Measurements from ENCODE around the gene ZNF394.
"Not testable (repeated sequence)": the region's sequence is repeated elsewhere in the genome, so short reads cannot be mapped to it uniquely, and the experiment has no call there.

Gene ZNF394

DNA sequence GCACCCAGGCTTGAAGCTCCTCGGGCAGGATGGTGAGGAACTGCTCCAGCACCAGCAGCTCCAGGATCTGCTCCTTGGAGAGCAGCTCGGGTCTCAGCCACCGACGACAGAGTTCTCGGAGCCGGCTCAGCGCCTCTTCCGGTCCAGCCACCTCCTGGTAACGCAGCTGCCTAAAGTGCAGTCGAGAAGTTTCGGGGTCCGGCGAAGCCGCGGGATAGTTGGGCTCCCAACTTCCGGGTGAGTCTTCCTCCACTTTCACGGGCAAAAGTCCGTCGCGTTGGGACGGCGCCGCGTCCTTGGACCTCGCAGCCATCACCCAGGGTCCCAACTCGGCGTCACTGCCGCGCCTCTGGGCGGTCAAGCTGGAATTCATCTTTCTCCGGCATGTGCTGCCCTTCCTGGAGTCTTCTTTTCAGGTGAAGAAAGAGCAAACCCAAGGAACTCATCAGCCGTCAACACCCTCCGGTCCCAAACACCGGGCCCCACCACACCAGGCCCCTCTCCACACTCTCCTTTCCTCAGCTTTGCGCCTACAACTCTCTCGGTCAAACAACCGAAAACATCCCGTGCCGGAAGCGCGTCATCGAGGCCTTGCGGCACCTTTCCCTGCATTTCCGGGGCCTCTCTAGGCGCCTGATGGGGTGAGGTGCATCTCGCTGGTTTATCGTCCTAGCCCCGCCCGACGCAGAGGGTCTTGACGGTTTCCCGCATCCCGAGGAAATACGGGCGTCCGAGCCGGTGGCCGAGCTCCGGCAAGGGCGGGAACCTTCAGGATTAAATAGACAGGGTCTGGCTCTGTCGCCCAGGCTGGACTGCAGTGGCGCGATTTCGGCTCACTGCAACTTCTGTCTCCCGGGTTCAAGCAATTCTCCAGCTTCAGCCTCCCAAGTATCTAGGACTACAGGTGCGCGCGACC lies at the start of gene ZNF394:
Gene ZNF394, minus strand, starts transcription at position 561 of the 916 bp plus-strand sequence. Its CDS starts 188 bp downstream, at position 373.
- DNase-seq: peak; percentile 83

DNA sequence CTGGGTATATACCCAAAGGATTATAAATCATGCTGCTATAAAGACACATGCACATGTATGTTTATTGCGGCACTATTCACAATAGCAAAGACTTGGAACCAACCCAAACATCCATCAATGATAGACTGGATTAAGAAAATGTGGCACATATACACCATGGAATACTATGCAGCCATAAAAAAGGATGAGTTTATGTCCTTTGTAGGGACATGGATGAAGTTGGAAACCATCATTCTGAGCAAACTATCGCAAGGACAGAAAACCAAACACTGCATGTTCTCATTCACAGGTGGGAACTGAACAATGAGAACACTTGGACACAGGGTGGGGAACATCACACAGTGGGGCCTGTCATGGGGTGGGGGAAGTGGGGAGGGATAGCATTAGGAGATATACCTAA lies 49.5 kb upstream of the ZNF394 start:
- not testable (repeated sequence) for DNase-seq

DNA sequence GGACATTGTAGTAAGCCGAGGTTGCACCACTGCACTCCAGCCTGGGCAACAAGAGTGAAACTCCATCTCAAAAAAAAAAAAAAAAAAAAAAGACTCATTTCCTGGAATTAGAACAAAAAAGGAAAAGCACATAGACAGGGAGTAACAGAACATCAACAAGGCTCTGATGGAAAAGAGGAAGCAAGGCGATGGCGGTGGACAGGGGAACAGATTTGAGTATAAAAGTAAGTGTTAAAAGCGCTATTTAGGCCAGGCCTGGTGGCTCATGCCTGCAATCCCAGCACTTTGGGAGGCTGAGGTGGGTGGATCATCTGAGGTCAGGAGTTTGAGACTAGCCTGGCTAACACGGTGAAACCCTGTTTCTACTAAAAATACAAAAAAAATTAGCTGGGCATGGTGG lies 45.2 kb upstream of the ZNF394 start:
- not testable (repeated sequence) for DNase-seq

DNA sequence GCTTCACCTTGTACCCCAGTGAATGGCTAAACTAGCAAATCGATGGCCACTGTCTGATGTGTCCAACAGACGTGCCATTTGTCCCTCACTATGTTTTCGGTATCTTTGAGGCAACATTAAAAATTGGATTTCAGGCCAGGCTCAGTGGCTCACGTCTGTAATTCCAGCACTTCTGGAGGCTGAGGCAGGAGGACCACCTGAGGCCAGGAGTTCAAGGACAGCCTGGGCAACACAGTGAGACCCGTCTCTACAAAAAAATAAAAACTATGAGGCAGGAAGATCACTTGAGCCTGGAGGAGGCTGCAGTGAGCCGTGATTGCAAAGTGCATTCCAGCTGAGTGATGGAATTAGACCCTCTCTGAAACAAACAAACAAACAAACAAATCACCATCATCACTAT lies 43.8 kb upstream of the ZNF394 start:
- DNase-seq: no peak

DNA sequence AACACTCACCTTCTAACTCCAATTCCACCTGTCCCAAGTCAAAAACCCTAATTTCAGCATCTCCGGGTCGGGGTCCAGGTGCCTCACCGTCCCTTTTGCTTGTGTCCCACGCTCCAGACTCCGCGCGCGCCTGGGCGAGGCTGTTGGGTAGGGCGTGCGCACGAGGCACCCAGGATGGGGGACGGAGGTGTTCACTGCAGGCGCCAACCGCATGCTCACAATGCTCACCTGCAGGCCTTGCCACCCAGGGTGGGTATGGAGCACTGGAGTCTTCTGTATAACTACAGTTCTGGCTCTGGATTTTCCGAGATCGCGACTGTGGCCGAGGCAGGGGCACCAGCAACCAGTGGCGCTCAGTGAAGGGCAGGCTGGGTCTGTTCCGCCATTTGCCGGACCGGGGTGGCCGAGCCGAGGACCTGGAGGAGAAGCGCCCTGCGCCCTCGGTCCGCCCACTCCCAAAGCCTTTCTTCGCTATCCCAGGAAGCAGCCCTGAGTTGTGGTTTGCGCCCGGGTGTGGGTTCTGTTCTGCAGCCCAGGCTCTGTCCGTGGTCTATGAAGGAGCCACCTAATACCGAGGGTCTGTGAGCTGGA lies 43.1 kb upstream of the ZNF394 start:
- no peak for DNase-seq

DNA sequence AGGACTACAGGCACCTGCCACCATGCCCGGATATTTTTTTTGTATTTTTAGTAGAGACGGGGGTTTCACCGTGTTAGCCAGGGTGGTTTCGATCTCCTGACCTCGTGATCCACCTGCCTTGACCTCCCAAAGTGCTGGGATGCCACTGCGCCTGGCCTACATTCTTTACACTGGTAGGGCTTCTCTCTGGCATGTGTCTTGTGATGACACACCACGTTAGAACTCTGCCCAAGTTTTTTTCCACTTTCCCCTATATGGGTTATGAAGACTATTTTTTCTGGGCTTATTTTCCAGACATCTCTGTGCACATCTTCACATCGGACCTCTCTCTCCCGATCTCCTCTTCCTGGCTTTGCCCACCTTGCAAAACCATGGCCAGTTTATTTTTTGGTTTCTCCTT lies 41.1 kb upstream of the ZNF394 start:
- DNase-seq: no peak

DNA sequence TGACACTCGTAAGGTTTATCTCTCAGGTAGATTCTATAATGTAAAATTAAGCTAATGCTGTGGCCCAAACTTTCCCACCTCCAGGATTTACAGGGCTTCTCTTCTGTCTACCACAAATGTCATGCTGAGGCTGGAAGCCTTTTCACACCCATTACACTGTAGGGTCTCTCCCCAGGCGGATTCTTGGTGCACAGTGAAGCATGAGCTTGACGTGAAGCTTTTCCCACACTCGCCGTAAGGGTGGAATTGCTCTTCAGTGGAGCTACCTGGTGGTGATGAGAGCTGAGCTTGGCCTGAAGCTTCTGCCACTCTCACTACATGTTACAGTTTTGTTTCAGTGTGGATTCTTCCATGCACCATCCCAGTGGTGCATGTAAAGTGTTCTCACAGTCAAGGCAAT lies 40.5 kb upstream of the ZNF394 start:
- no peak for DNase-seq

DNA sequence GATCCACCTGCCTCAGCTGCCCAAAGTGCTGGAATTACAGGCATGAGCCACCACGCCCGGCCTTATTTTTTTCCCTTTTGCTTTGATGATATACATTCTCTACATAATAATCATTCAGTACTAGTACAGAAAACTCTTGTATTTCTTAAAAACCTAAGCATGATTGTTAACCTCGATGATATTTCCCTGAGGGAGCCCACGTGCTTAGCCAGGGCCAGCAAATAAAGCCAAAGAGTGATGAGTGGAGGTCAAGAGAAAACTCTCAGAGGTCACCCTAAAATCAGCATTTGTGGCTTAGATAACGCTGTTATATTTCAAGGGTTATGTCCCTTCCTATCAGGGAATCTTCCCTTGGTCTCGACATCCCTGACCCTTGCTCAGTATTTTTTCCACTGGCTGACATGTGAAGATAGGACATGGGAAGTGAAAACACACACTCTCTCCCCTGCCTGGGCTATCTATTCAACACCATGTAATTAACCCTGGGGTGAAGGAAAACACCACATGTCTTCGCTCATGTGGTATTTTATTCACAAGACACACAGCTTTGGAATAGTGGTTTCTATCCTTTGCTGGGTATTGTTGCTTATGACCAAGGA lies 39.2 kb upstream of the ZNF394 start:
- DNase-seq: no peak

DNA sequence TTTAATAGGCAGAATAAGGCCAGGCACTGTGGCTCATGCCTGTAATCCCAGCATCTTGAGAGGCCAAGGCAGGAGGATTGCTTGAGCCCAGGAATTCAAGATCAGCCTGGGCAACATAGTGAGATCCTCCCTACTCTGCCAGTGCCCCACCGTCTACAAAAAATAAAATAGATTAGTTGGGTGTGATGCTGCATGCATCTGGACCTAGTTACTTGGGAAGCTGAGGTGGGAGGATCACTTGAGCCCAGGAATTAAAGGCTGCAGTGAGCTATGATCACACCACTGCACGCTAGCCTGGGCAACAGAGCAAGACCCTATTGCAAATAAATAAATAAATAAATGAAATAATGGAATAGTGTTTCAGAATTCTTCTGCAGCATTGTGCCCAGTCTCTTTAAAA lies 35.6 kb upstream of the ZNF394 start:
- no peak for DNase-seq

DNA sequence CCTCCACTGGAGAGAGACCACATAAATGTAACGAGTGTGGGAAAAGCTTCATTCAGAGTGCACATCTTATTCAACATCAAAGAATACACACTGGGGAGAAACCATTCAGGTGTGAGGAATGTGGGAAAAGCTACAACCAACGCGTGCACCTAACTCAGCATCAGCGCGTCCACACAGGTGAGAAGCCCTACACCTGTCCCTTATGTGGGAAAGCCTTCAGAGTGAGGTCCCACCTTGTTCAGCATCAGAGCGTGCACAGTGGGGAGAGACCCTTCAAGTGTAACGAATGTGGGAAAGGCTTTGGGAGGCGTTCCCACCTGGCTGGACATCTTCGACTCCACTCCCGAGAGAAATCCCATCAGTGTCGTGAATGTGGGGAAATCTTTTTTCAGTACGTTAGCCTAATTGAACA lies 31.3 kb upstream of the ZNF394 start:
- DNase-seq: no peak

DNA sequence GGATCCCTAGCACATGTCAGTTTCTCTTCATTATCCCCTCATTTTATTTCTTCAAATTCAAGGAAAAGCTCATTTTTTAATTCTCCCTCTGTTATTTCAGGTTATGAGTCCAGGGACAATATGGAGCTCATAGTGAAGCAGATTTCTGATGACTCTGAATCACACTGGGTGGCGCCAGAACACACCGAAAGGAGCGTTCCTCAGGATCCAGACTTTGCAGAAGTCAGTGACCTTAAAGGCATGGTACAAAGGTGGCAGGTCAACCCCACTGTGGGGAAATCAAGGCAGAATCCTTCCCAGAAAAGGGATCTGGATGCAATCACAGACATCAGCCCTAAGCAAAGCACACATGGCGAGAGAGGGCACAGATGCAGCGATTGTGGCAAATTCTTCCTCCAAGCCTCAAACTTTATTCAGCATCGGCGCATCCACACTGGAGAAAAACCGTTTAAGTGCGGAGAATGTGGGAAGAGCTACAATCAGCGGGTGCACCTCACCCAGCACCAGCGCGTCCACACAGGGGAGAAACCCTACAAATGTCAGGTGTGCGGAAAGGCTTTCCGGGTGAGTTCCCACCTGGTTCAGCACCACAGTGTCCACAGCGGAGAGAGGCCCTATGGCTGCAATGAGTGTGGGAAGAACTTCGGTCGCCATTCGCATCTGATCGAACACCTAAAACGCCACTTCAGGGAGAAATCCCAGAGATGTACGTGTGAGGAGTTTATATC lies 25.8 kb upstream of the ZNF394 start:
- no peak for DNase-seq

DNA sequence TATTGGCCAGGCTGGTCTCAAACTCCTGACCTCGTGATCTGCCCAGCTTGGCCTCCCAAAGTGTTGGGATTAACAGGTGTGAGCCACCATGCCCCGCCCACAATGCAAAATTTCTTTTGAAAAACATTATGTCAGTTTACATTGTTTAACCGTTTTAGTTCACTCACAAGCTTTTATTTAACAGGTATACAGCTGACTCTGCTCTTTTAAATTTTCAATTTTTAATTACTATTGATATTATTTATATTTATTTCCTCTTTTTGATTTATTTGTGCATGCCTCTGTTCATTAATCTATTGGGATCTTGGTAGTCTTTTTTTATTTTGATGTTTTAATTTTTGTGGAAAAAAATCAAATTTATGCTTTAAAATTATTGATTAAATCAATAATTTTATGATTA lies 21.3 kb upstream of the ZNF394 start:
- DNase-seq: no peak

DNA sequence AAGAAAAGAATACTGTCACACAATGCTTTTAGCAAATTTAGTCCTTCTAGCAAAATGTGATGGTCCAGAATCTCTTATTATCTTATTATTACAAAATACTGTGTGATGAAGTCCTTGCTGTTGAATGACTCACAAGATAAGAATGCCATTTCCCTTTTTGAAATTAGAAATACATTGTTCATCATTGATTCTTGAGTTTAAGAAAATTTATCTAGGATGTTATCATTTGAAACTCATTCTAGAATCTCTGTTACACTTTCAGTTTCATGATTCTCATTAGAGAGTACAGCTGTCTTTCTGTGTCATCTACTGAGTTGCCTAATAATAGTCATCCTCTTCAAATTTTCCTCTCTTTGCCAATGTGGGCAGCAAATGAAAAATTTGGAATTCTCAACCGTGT lies 14.0 kb upstream of the ZNF394 start:
- no peak for DNase-seq

DNA sequence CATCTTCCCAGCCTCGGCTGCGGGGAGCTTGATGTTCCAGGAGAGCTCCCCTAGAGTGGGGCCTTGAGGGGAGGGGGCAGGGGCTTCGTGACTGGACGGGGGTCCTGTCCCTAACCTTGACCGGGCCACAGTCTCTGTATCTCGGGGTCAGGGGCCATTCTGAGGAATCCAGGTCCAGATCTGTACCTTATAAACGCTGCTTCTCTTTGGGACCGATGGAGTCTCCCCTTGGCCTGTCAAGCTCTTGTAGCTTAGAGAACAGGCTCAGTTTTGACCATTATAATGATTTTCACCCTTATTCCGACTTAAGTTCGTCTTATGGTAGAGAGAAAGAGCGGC lies 5.2 kb upstream of the ZNF394 start:
- no peak for DNase-seq

DNA sequence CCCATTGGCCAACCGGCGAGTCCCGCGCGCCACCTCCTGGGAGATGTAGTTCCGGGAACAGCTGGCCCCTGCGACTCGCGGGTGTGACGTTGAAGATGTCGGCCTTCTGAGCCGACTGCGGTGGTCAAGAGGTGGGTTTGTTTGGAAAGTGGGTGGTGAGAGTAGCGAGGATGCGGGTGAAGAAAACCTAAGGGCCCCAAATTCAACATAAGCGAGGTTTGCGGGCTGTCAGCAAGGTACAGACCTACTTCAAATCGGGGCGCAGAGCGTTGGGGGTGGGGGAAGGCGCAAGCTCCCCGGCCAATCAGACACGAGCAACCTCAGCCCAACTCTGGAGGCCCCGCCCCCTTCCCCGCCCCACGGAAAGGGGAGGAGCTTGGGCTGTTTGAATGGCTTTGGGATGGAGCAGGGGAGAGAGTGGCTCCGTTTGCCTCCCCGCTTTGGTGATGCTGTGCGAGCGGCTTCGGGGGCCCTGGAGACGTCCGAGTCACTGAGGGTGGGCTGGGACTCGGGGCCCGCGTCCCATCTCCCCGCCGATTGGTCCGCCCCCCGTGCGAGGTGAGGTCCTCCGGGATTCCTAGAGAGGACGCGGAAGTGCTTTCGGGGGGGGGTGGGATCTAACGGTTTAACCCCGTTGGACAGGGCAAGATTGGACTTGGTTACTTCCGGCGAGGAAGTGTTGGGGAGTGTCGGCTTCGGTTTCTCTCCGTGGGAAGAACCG lies 4.7 kb upstream of the ZNF394 start, which contains the start of gene ZKSCAN5:
Gene ZKSCAN5, plus strand, starts transcription at position 60 of the 721 bp plus-strand sequence. CDS start 1,383 bp downstream, outside the sequence.
- DNase-seq: peak; percentile 94

DNA sequence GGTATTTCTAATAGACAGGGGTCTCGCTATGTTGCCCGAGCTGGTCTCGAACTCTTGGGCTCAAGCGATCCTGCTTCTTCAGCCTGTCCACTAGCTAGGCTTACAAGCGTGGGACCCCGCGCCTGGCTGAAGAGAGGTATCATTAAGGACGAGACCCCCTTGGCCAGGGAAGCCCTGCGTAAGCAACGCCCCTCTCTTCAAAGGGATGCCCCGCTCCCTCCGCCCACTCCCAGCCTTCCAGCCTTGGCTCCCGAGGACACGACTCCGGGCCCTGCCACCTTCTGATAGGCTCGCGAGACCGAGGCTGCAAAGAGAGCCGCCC lies 4.2 kb upstream of the ZNF394 start:
- no peak for DNase-seq

DNA sequence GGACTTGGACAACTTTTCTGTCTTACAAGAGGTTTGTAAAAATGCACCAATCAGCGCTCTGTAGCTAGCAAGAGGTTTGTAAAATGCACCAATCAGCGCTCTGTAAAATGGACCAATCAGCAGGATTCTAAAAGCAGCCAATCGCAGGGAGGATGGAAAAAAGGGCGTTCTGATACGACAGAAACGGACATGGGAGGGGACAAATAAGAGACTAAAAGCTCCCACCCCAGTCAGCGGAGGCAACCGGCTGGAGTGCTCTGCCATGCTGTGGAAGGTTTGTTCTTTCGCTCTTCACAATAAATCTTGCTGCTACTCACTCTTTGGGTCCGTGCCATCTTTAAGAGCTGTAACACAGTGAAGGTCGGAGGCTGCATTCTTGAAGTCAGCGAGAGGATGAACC lies 1.2 kb upstream of the ZNF394 start:
- DNase-seq: not testable (repeated sequence)

DNA sequence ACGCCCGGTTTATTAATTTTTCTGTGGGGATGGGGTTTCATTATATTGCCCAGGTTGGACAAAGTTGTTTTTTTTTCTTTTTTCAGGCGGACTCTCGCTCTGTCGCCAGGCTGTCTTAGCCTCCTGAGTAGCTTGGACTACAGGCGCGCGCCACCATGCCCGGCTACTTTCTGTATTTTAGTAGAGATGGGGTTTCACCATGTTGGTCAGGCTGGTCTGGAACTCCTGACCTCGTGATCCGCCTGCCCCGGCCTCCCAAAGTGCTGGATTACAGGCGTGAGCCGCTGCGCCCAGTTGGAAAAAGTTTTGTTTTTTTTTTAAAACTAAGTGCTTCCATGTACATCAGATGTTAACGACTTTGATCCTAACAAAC lies 542 bp upstream of the ZNF394 start:
- DNase-seq: no peak

DNA sequence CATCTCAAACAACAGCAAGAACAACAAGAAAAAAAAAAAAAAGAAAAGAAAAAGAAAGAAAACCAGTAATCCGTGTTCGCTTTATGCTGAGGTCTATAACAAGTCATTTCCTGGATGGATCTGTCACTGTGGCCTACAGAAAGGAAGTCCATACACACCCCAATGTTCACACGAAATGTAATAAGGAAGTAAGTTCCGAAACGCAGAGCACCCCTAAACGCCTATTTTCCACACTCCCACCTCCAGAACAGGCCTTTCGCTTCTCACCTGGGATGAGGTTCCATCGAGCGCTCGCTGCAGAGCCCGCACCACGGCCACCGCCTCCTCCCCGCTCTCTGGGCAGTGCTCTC lies 735 bp downstream of the ZNF394 start:
- no peak for DNase-seq

DNA sequence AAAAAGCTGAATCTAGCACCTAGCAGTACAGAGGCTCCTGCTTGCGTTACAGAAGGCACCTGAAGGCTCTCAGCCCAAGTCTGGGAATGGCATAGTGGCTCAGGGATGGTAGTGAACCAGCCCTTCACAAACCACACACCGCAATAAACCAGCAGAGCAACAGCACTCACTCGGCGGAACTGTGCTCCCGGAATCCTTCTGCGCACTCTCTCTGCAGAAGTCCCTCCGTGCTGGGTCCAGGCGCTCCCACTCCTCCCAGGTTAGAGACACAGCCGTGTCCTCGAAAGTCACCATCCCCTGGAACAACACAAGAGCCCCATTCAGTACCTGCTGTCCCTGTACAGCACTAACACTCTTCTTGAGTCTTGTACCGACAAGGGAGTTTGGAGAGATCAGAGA lies 1.5 kb downstream of the ZNF394 start:
- DNase-seq: no peak

DNA sequence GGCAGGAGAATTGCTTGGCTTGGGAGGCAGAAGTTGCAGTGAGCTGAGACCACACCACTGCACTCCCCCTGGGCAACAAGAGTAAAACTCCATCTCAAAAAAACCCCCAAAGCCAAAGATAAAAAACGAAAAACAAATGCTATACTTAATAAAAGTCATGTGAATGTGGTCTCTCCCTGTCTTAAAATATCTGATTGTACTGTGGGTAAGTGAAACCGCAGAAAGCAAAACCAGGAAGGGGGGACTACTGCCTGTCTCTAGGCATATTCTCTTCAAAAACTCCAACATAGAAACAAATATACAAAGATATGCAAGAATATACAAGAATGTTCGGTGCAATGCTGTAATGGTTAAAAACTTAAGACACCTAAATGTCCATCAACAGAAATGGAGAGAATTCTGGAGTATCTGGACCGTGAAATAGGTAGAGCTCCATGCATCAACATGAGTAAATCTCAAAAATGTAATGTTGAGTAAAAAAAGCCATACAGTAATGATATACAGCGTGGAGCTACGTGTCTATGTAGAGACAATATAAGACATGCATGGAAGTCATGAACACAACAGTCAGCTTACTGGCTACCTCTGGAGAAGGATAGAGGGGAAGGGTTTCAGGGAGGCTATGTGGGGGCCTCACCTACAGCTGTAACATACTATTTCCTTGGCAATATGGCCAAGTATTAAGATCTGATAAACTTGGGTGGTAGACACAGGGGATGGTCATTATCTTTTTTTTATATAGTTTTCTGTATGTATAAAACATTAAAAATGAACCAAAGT lies 2.1 kb downstream of the ZNF394 start:
- no peak for DNase-seq

DNA sequence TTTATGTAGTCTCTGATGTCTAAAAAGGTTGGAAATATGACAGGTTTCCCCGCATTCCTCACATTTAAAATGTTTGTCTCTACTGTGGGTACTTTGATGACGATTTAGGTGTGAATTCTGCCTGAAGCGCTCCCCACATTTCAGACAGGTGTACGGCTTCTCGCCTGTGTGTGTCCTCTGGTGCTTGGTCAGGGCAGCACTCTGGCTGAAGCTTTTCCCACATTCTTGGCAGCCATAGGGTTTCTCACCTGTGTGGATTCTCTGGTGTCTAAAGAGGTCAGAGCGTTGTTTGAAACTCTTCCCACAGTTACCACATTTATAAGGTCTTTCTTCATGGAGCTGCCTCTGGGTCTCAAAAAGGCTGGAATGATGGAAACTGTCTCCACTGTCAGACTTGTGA lies 6.3 kb downstream of the ZNF394 start:
- no peak for DNase-seq
